Measurements from ENCODE around the gene COQ8B. TPM values are rescaled to one million over a fixed set of nuclear protein-coding genes. Genes with fewer than 3 reads are reported as not detected.
"Not testable (repeated sequence)": the region's sequence is repeated elsewhere in the genome, so short reads cannot be mapped to it uniquely, and the experiment has no call there.

COQ8B gene
- total RNA-seq, 2 donors from 2014 or later = 29.8 to 31.3 TPM

DNA sequence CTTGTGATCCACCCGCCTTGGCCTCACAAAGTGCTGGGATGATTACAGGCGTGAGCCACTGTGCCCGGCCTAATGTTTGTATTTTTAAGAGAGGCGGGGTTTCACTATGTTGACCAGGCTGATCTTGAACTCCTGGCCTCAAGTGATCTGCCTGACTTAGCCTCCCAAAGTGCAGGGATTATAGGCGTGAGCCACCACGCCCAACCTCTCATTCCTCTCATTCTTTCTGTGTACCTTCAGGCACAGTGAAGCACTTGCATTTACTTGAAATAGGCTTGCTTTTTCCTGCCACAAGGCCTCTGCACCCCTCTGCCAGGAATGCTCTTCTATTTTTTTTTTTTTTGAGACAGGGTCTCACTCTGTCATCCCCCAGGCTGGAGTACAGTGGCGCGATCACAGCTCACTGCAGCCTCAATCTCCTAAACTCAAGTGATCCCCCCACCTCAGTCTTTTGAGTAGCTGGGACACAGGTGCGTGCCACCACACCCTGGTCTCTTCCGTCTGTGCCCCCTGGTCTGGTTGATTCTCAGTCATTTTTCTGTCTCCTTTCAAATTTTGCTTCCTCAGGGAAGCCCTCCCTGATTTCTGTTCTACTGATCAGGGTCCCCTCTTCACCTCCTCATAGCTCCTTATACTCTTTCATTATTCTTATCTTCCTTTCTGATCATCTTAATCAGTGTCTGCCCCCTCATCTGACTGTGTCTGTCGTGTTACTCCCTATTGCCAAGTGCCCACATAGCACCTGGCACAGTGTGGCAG is 18.5 kb upstream of the COQ8B start:
- H3K27me3 ChIP-seq = no peaks in the 10 kb centered on the region
- no peaks in the 10 kb centered on the region for H3K4me1 ChIP-seq
- intact Hi-C loops (cut with DNase I) = no loop called here
- peaks cover 15 to 40% of the 10 kb centered on the region in 2 donors for H3K36me3 ChIP-seq (replicated peaks in 1 of 2; ENCODE audit: insufficient read depth in 1 of 2, low read depth in 2 of 2)
- H3K27ac ChIP-seq = no peak overlapping the region
- 92 to 93% methylated on average over 8 to 11 of the region's 11 CpGs for WGBS, 2 donors
- DNase-seq (no peak), ATAC-seq (no peak)
- H3K4me3 ChIP-seq = no peak overlapping the region
- no peaks in the 10 kb centered on the region for H3K9me3 ChIP-seq
- no peak for TF ChIP-seq POLR2A (IDR thresholded peaks at IDR 0.05)
- TF ChIP-seq, protein P1, sequence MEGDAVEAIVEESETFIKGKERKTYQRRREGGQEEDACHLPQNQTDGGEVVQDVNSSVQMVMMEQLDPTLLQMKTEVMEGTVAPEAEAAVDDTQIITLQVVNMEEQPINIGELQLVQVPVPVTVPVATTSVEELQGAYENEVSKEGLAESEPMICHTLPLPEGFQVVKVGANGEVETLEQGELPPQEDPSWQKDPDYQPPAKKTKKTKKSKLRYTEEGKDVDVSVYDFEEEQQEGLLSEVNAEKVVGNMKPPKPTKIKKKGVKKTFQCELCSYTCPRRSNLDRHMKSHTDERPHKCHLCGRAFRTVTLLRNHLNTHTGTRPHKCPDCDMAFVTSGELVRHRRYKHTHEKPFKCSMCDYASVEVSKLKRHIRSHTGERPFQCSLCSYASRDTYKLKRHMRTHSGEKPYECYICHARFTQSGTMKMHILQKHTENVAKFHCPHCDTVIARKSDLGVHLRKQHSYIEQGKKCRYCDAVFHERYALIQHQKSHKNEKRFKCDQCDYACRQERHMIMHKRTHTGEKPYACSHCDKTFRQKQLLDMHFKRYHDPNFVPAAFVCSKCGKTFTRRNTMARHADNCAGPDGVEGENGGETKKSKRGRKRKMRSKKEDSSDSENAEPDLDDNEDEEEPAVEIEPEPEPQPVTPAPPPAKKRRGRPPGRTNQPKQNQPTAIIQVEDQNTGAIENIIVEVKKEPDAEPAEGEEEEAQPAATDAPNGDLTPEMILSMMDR (IDR thresholded peaks at IDR 0.05) = no peak

DNA sequence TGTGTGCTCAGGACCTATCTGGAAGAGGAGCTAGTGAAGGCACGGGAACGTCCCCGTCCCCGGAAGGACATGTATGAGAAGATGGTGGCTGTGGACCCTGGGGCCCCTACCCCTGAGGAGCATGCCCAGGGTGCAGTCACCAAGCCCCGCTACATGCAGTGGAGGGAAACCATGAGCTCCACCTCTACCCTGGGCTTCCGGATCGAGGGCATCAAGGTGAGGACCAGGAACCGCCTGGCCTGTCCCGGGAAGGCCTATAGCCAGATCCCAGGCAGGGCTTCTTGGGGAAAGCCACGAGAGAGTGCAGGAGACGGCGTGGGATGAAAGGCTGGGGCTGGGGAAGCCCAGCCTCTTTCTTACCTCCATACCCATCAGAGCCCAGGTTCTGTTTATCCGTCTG is 16.5 kb upstream of the COQ8B start:
- 93% methylated on average over 13 of the region's 13 CpGs for WGBS, 2 donors
- Histone ChIP-seq H3K4me1 (no peaks in the 10 kb centered on the region), H3K36me3 (replicated peaks in 1 of 2; ENCODE audit: insufficient read depth in 1 of 2, low read depth in 2 of 2) (peaks cover 15 to 39% of the 10 kb centered on the region in 2 donors), H3K9me3 (no peaks in the 10 kb centered on the region), H3K27ac (no peak overlapping the region), H3K4me3 (no peak overlapping the region), H3K27me3 (no peaks in the 10 kb centered on the region)
- TF ChIP-seq POLR2A (IDR thresholded peaks at IDR 0.05) = no peak
- TF ChIP-seq, protein P1 (IDR thresholded peaks at IDR 0.05) = no peak
- intact Hi-C loops (cut with DNase I) = no loop called here
- DNase-seq (no peak), ATAC-seq (no peak)

DNA sequence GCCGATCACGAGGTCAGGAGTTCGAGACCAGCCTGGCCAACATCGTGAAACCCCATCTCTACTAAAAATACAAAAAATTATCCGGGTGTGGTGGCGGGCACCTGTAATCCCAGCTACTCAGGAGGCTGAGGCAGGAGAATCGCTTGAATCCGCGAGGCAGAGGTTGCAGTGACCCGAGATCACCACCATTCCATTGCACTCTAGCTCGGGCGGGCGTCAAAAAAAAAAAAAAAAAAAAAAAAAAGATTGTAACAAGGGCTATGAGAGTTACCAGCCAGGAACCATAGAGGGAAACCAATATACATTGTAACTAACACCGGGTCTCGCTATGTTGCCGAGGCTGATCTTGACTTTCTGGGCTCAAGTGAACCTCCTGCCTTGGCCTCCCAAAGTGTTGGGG is 15.6 kb upstream of the COQ8B start:
- H3K27me3 ChIP-seq; H3K4me3 ChIP-seq; ATAC-seq; H3K4me1 ChIP-seq; DNase-seq; H3K27ac ChIP-seq; intact Hi-C loops (cut with DNase I); H3K9me3 ChIP-seq: not testable (repeated sequence)
- 90 to 94% methylated on average over 16 of the region's 16 CpGs for WGBS, 2 donors
- peaks cover 15 to 39% of the 10 kb centered on the region in 2 donors for H3K36me3 ChIP-seq (replicated peaks in 1 of 2; ENCODE audit: insufficient read depth in 1 of 2, low read depth in 2 of 2)

DNA sequence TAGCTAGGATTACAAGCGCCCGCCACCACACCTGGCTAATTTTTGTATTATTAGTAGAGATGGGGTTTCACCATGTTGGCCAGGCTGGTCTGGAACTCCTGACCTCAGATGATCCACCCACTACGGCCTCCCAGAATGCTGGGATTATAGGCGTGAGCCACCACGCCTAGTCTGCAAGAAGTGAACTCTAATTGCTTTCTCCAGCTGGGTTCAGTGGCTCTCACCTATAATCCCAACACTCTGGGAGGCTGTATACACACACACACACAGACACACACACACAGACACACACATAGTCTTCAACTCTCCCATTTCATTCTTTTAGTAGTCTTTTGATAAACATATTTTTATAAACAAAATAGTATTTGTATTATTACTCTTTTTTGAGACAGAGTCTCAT is 13.4 kb upstream of the COQ8B start:
- H3K27me3 ChIP-seq; H3K4me3 ChIP-seq; DNase-seq; ATAC-seq; H3K4me1 ChIP-seq; intact Hi-C loops (cut with DNase I); H3K27ac ChIP-seq; H3K9me3 ChIP-seq: not testable (repeated sequence)
- 89 to 94% methylated on average over 5 of the region's 5 CpGs for WGBS, 2 donors
- peaks cover 15 to 32% of the 10 kb centered on the region in 2 donors for H3K36me3 ChIP-seq (replicated peaks in 1 of 2; ENCODE audit: insufficient read depth in 1 of 2, low read depth in 2 of 2)

DNA sequence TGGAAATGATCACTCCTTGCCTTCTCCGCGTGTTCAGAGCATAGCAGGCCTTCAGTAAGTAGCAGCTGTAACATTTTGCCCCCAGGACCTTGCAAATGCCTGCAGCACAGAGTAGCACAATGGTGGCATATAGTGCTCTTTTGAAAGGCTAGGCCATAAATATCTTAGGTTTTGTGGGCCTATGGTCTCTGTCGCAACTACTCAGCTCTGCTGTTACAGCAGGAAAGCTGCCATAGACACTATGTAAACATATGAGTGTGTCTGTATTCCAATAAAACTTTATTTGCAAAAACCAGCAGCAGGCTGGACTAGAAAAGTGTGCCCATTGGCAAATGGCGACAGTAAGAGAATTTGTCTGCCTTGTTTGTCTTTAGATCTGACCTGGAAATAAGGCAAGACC is 9.6 kb upstream of the COQ8B start:
- TF ChIP-seq POLR2A (IDR thresholded peaks at IDR 0.05) = no peak
- TF ChIP-seq, protein P1 (IDR thresholded peaks at IDR 0.05) = no peak
- ATAC-seq = no peak
- 85 to 100% methylated on average over 4 of the region's 4 CpGs for WGBS, 2 donors
- Histone ChIP-seq H3K27ac (no peak overlapping the region), H3K27me3 (no peaks in the 10 kb centered on the region), H3K4me1 (peaks cover 14% of the 10 kb centered on the region), H3K9me3 (no peaks in the 10 kb centered on the region), H3K4me3 (no peak overlapping the region), H3K36me3 (replicated peaks in 1 of 2; ENCODE audit: insufficient read depth in 1 of 2, low read depth in 2 of 2) (peaks cover 5 to 26% of the 10 kb centered on the region in 2 donors)
- intact Hi-C loops (cut with DNase I) = no loop called here
- DNase-seq = no peak

DNA sequence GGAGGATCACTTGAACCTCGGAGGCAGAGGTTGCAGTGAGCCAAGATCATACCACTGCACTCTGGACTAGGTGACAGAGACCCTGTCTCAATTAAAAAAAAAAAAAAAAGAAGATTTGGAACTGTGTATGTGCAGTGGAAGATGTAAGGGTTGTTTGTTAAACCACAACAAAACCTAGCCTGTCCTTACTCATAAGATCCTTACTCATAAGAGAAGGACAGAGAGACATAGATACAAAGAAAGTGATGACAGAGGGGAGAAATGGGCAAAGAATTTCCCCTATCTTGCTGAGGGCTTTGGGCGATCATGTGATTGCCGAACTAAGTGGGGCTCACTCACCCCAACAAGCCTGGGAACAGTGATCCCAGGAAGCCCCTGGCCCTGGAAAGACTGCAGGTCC is 8.2 kb upstream of the COQ8B start:
- Histone ChIP-seq H3K4me3 (no peak overlapping the region), H3K9me3 (no peaks in the 10 kb centered on the region), H3K36me3 (replicated peaks in 1 of 2; ENCODE audit: insufficient read depth in 1 of 2, low read depth in 2 of 2) (peaks cover 0 to 18% of the 10 kb centered on the region in 2 donors), H3K27ac (no peak overlapping the region), H3K27me3 (no peaks in the 10 kb centered on the region), H3K4me1 (peaks cover 29% of the 10 kb centered on the region)
- intact Hi-C loops (cut with DNase I) = no loop called here
- TF ChIP-seq, protein P1 (IDR thresholded peaks at IDR 0.05) = no peak
- no peak for TF ChIP-seq POLR2A (IDR thresholded peaks at IDR 0.05)
- no peak for ATAC-seq
- no peak for DNase-seq
- WGBS, 2 donors = 87 to 90% methylated on average over 3 of the region's 3 CpGs
